RWPE1 (cell line): ENCODE data around the gene CEP152.

Experiments
- CTCF ChIA-PET: fragments of 350-600 bp; sonication (Branson Sonifier 250); formaldehyde crosslinking; extraction: SDS; loops from one replicate; lab custom pipeline; 2021; lab: Yijun Ruan, JAX
- POLR2A ChIA-PET: fragments of 400-600 bp; formaldehyde crosslinking; extraction: SDS; loops from one replicate; lab custom pipeline; 2020; ENCODE audit warnings: antibody characterized with exemption; ENCODE audit not compliant: low non-redundant PET; lab: Yijun Ruan, JAX
- DNase-seq: peaks from one replicate; pipeline ENCODE4 v3.0.0; 2012; ENCODE audit warnings: low spot score
- H3K27ac ChIP-seq: fragments of 450-650 bp; 2 replicates; pipeline ENCODE4 v1.5.1; 2017
- TF ChIP-seq, protein P1 (sequence below): fragments of 450-650 bp; conservative IDR thresholded peaks from 2 replicates; pipeline ENCODE4 v1.5.1; 2017; ENCODE audit warnings: low read depth, mild to moderate bottlenecking

CEP152 gene

GRCh38 chr15:48781481-48782081 lies 29.3 kb downstream of the CEP152 start:
- ChIA-PET POLR2A (no interaction called here), CTCF (no interaction called here)
- TF ChIP-seq, protein P1, sequence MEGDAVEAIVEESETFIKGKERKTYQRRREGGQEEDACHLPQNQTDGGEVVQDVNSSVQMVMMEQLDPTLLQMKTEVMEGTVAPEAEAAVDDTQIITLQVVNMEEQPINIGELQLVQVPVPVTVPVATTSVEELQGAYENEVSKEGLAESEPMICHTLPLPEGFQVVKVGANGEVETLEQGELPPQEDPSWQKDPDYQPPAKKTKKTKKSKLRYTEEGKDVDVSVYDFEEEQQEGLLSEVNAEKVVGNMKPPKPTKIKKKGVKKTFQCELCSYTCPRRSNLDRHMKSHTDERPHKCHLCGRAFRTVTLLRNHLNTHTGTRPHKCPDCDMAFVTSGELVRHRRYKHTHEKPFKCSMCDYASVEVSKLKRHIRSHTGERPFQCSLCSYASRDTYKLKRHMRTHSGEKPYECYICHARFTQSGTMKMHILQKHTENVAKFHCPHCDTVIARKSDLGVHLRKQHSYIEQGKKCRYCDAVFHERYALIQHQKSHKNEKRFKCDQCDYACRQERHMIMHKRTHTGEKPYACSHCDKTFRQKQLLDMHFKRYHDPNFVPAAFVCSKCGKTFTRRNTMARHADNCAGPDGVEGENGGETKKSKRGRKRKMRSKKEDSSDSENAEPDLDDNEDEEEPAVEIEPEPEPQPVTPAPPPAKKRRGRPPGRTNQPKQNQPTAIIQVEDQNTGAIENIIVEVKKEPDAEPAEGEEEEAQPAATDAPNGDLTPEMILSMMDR: no peak
- DNase-seq: no peak
- no peak overlapping the region for H3K27ac ChIP-seq

- no peak overlapping the region for H3K27ac ChIP-seq
- TF ChIP-seq, protein P1: no peak
- CTCF ChIA-PET: interaction anchor here (1.0 kb wide), 1 partner anchor 75 kb away, joined by 3 read pairs; no protein-coding TSS in a partner anchor
- POLR2A ChIA-PET: no interaction called here
- no peak for DNase-seq
Observed at GRCh38 chr15:48781017-48781416, 29.9 kb downstream of the CEP152 start.

- ChIA-PET CTCF (interaction anchor here (0.6 kb wide), 1 partner anchor 640 kb away, joined by 3 read pairs; no protein-coding TSS in a partner anchor), POLR2A (no interaction called here)
- DNase-seq: no peak
- H3K27ac ChIP-seq: no peak overlapping the region
- TF ChIP-seq, protein P1: no peak
Observed at GRCh38 chr15:48778331-48778730, 32.5 kb downstream of the CEP152 start.

GRCh38 chr15:48777645-48778330 lies 33.1 kb downstream of the CEP152 start:
- no peak for DNase-seq
- ChIA-PET CTCF (interaction anchor here (0.6 kb wide), 2 partner anchors 62 to 639 kb away, joined by 3 read pairs; no protein-coding TSS in a partner anchor), POLR2A (no interaction called here)
- TF ChIP-seq, protein P1: no peak
- H3K27ac ChIP-seq: no peak overlapping the region

- ChIA-PET POLR2A (no interaction called here), CTCF (interaction anchor here (0.6 kb wide), 2 partner anchors 13 to 240 kb away, joined by 3 to 5 read pairs; no protein-coding TSS in a partner anchor)
- H3K27ac ChIP-seq: no peak overlapping the region
- TF ChIP-seq, protein P1: no peak
- DNase-seq: no peak
Observed at GRCh38 chr15:48775546-48775945, 35.3 kb downstream of the CEP152 start.

GRCh38 chr15:48774484-48774883 lies 36.4 kb downstream of the CEP152 start:
- TF ChIP-seq, protein P1: no peak
- no peak overlapping the region for H3K27ac ChIP-seq
- DNase-seq: no peak
- ChIA-PET CTCF (no interaction called here), POLR2A (no interaction called here)
